Measurements from ENCODE around the gene DAPK2.

Gene DAPK2

DNA sequence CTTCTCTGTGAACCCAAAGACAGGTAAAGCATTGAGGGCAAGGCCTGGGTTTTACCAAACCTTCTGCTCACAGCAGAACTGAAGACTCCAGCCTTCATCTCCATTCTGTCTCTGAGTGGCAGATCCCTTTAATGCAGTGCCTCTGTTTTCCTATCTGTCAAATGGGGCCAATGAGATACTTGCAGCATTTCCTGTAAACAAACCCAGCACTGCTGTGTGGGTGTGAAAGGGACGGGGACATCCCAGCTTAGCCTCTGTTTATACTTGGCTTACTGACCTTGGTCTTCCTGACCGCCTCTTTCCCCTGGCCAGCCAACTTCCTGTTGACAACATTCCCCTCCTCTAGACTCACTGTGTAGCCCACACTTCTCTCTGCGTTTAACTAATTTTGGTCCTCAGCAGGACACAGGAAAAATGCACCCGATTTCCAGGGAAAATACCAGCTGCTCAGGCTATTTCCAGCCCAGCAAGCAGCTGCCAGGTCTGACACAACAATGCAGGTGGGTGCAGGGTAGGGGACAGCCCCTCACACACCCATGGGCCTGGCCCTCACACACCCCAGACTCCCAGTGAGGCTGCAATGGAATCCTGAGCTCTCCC is 106.7 kb downstream of the DAPK2 start:
- DNase-seq = peak; percentile 29

DNA sequence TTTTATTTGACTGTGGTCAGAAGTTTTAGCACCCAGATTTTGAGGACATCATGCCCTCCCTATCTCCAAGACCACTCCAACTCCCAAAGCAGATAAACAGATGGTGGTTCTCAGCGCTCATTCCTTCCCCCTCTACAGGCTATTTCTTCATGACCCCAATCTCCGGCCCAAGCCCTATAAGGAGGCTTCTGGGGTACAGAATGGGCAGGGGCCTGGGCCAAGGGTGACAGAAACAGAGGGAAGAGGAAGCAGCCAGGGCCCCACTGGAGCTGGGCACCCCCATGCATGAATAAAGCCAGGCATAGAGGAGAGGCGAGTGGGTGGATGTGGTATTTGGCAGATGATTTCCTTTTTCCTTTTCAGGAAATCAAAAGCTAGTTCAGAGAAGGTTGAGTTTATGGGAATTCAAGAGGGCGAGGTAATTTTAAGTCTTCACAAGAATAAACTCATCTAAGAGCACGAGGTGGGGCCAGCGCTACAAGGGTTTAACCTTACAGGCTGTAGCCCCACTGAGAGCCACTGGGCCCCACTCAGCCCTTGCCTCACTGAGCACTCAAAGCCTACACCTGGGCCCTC is 107.7 kb downstream of the DAPK2 start:
- DNase-seq = no peak

- peak; percentile 53 for DNase-seq
Observed at GRCh38 chr15:63933522-63933921, 112.8 kb downstream of the DAPK2 start.

- no peak for DNase-seq
Observed at GRCh38 chr15:63931556-63931955, 114.7 kb downstream of the DAPK2 start.

DNA sequence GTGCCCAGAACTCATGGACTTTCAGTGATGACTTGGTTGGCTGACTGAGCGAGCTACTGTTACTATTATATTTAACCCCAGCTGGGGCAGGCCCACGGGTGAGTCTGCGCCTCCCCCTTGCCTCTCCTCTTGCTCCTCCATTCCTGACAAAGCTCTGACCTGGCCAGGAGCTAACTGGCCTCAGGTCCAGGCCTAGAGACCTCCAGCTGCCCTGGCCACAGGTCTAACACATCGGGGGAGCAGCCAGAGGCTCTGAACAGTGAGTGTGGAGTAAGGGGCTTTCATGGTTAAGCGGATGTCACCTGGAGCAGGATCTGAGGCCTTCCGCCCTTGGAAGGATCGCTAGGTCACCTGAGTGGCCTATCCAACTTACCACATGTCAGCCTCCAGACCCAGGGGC is 116.3 kb downstream of the DAPK2 start:
- no peak for DNase-seq

- no peak for DNase-seq
Observed at GRCh38 chr15:63928185-63928842, 118.0 kb downstream of the DAPK2 start.

DNA sequence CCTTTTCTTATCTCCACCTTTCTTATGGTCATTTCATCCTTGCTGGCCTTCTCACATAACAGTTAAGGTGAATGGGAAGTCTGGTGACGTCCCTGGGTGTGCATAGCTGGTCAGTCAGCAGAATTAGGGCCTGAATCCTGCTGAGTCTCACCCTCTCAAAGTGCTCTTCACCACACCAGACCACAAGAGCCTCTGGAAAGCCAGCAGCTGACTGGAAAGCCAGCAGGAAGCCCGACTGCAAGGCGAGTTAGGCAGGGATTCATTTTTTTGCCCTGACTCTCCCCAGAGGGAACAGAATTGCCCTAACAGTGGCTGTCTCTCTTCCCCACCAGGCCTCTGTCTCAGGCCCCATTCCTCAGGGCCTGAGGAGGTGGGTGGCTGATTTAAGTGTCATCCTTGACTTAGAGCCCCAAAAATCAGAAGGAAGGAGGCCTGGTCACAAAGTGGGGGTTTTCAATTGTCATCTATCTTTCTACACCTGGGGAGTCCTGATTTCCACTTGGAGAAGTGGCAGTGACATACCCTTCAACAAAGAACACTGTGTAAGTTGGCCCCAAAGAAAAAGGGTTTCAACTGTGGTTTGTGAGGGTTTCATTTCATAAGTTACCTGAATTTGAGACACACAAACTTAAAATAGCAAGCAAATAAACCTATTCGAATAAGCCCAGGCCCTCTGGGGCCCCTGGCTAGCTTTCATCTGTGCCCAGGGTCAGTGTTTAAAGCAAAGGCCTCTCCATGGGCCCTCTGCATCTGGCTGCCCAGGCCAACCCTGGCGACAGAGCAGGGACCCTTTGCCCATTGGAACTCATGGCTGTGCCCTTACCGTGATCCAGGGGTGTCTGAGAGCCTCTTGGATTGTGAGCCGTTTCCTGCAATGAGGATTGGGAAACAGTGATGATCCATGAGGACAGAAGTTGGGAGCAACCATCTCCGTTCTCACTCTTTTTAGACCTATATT is 122.0 kb downstream of the DAPK2 start:
- DNase-seq = no peak

DNA sequence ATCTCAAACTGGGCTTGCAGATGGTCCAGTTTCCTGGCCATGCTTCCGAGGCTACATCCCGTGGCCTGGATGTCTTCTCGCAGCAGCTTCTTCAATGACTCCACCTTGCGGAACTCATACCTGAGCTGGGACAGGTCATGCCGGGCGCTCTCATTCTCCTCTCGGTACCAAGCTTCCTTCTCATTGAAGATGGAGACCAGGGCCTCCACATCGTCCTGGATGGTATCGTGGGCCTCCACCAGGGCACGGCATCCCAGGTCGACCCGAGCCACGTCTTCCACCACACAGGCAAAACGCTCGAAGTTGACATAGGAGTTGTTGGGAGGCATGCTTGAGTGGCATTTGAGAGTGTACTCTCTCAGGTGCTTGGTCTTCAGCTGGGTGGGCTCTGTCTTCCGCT is 123.4 kb downstream of the DAPK2 start:
- no peak for DNase-seq

- no peak for DNase-seq
Observed at GRCh38 chr15:63922261-63922904, 123.9 kb downstream of the DAPK2 start.

- no peak for DNase-seq
Observed at GRCh38 chr15:63920504-63921175, 125.6 kb downstream of the DAPK2 start.

- DNase-seq = no peak
Observed at GRCh38 chr15:63918901-63919348, 127.4 kb downstream of the DAPK2 start.

GRCh38 chr15:63918317-63918672 is 128.0 kb downstream of the DAPK2 start:
- DNase-seq = no peak

DNA sequence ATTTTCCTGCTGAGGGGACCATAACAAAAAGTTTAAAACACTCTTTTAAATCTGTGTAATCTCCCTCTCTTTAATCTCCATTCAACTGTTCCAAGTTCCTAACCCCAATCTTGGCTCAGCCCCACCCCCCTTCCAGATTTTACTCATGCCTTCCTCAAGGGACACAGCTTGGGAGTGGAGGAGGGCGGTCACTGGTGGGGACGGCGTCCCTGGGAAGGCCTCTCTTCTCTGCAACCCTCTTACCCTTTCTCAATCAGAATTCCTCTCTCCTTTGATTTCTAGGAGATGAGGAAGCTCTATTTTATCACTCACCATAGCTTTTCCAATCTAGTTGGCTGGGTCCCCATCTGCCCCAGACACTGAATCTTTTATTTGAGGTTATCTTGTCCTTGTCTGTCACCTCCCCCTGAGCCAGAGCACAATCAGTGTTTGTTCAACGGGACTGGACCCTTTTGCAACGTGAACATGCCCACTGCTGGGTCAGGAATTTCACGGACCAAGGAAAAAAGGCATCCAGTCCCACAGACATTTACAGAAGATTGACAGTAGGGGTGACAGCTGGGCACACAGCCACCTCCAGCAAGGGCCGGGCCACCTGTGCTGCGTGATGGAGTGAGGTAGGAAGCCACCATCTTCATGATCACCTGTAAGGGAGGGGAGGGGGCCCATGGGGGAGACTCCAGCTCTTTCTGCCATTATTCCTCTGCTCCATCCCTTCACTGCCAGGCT is 128.5 kb downstream of the DAPK2 start:
- DNase-seq = no peak

- no peak for DNase-seq
Observed at GRCh38 chr15:63915873-63916771, 130.2 kb downstream of the DAPK2 start.

- DNase-seq = no peak
Observed at GRCh38 chr15:63915209-63915872, 130.9 kb downstream of the DAPK2 start.

- DNase-seq = no peak
Observed at GRCh38 chr15:63913786-63914315, 132.4 kb downstream of the DAPK2 start.

DNA sequence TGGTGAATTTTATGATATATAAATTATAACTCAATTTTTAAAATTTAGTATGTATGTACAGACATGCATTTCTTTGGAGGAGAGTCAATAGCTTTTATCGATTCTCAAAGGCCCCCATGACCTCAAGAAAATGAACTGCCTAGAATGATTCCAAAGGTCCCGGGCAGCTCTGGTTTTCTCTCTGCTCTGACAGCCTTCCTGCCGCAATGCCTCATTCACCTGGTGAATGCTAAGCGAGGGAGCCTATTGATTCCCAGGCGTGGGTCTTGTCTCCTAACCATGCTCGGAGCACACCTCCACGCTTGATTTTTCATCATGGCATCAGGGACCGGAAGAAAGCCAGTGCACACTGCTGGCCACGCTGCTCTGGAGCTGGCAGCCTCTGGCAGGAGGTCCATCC is 132.9 kb downstream of the DAPK2 start:
- no peak for DNase-seq

DNA sequence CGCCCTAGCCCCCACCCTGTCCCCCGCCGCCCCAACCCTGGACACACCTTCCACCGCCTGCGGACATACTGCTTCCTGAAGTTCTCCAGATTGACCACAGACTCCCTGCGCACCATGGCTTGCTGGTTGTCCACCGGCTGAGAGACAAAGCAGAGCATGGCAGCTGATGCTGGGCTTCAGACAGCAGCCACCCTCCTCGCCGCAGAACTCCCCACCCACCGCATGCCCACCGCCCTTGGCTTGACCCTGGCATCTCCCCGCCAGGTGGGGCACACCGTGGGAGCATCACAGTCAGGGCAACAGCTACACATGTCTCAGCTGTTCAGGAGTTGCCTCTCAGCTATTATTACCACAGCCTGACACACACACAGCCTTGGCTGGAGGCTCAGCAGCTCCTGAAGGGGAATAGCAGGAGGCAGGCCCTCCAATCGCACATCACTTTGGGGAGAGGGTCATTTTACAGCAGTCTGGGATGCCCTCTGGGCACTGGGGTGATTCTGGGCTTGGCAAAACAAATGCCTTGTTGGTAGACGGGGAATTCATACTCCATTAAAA is 134.1 kb downstream of the DAPK2 start:
- no peak for DNase-seq

DNA sequence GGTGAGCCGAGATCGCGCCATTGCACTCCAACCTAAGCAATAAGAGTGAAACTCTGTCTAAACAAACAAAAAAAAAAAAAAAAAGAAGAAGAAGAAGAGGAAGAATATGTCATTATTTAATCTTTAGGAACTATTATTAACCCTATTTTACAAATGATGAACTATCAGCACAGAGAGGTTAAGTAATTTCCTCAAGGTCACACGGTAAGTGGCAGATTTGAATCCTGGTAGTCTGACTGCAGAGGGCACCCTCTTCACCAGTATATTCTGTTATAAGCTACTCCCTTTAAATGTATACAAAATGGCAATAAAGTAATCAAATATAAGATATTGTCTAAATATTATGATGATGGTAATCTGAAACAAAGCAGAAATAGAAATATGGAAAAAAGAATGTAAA is 135.1 kb downstream of the DAPK2 start:
- DNase-seq = no peak

Data from activated CD4-positive, alpha-beta T cell treated with anti-CD3 and anti-CD28 coated beads, Interleukin-10, Interleukin-2, amounts not matched to agents 100 ng/mL and 50 ng/mL, durations not matched to agents 16 hours and 8 hours (primary cell).